GM23338 (cell line): ENCODE measurements around the gene COG2.

Source experiments
- TF ChIP-seq, protein P1 (sequence below): IDR thresholded peaks from one replicate; pipeline ENCODE4 v1.6.1; 2018; ENCODE audit warnings: antibody characterized with exemption; ENCODE audit not compliant: unreplicated experiment
- TF ChIP-seq, protein P2 (sequence below), 2 experiments: fragments of 200-600 bp in 1 of 2; sonication (generic) in 1 of 2; conservative IDR thresholded peaks; 2 replicates each; pipeline versions ENCODE4 v1.5.1 to v1.6.1; 2016 to 2017; ENCODE audit warnings: antibody characterized with exemption in 2 of 2, low read depth in 2 of 2, mild to moderate bottlenecking in 2 of 2, moderate library complexity in 1 of 2

DNA sequence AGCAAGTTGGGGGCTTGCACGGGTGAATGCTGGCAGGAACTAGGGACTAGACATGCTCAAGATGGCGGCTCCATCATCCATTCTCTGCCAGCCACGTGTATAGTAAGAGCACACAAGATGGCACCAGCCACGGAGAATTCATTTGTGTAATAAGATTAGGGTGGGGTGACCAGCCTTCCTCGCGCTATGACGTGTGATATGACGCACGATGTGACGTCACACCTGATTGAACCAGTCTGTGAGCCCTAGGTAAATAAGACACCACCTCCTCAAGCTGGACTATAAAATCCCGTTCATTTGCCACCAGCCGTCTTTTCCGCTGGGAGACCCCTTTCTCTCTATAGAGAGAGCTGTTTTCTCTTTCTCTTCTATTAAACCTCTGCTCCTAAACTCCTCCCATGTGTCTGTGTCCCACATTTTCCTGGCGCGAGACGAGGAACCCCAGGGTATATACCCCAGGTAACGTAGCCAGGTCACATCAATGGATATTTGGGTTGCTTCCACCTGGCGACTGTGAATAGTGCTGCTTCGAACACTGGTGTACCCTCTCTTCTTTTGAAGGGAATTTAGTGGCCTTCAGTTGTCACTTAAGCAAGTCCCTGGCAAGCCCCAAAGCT is 18.1 kb upstream of the COG2 start:
- TF ChIP-seq, protein P1, sequence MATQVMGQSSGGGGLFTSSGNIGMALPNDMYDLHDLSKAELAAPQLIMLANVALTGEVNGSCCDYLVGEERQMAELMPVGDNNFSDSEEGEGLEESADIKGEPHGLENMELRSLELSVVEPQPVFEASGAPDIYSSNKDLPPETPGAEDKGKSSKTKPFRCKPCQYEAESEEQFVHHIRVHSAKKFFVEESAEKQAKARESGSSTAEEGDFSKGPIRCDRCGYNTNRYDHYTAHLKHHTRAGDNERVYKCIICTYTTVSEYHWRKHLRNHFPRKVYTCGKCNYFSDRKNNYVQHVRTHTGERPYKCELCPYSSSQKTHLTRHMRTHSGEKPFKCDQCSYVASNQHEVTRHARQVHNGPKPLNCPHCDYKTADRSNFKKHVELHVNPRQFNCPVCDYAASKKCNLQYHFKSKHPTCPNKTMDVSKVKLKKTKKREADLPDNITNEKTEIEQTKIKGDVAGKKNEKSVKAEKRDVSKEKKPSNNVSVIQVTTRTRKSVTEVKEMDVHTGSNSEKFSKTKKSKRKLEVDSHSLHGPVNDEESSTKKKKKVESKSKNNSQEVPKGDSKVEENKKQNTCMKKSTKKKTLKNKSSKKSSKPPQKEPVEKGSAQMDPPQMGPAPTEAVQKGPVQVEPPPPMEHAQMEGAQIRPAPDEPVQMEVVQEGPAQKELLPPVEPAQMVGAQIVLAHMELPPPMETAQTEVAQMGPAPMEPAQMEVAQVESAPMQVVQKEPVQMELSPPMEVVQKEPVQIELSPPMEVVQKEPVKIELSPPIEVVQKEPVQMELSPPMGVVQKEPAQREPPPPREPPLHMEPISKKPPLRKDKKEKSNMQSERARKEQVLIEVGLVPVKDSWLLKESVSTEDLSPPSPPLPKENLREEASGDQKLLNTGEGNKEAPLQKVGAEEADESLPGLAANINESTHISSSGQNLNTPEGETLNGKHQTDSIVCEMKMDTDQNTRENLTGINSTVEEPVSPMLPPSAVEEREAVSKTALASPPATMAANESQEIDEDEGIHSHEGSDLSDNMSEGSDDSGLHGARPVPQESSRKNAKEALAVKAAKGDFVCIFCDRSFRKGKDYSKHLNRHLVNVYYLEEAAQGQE, result no peak
- TF ChIP-seq, protein P2, sequence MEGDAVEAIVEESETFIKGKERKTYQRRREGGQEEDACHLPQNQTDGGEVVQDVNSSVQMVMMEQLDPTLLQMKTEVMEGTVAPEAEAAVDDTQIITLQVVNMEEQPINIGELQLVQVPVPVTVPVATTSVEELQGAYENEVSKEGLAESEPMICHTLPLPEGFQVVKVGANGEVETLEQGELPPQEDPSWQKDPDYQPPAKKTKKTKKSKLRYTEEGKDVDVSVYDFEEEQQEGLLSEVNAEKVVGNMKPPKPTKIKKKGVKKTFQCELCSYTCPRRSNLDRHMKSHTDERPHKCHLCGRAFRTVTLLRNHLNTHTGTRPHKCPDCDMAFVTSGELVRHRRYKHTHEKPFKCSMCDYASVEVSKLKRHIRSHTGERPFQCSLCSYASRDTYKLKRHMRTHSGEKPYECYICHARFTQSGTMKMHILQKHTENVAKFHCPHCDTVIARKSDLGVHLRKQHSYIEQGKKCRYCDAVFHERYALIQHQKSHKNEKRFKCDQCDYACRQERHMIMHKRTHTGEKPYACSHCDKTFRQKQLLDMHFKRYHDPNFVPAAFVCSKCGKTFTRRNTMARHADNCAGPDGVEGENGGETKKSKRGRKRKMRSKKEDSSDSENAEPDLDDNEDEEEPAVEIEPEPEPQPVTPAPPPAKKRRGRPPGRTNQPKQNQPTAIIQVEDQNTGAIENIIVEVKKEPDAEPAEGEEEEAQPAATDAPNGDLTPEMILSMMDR (conservative IDR thresholded peaks at IDR 0.05; ENCODE audit: low read depth in 2 of 2), result no peak
